Measurements from ENCODE around the gene TAF4.

Gene TAF4

GRCh38 chr20:61929561-61929960, 136.1 kb downstream of the TAF4 start:
- no peak for DNase-seq (ENCODE audit: low read depth)
- no peak for TF ChIP-seq CTCF (IDR thresholded peaks at IDR 0.05; ENCODE audit: insufficient read depth, low read depth, low read length, missing control alignments)
- H3K4me3 ChIP-seq (ENCODE audit: low read length), result no peak overlapping the region

- TF ChIP-seq CTCF (IDR thresholded peaks at IDR 0.05; ENCODE audit: insufficient read depth, low read depth, low read length, missing control alignments), result no peak
- no peak overlapping the region for H3K4me3 ChIP-seq (ENCODE audit: low read length)
- no peak for DNase-seq (ENCODE audit: low read depth)
Measured at GRCh38 chr20:61927826-61928541, 137.7 kb downstream of the TAF4 start.

- no peak for TF ChIP-seq CTCF (IDR thresholded peaks at IDR 0.05; ENCODE audit: insufficient read depth, low read depth, low read length, missing control alignments)
- DNase-seq (ENCODE audit: low read depth), result no peak
- no peak overlapping the region for H3K4me3 ChIP-seq (ENCODE audit: low read length)
Measured at GRCh38 chr20:61927193-61927825, 138.4 kb downstream of the TAF4 start.

GRCh38 chr20:61926796-61927192, 138.9 kb downstream of the TAF4 start:
- H3K4me3 ChIP-seq (ENCODE audit: low read length), result no peak overlapping the region
- no peak for TF ChIP-seq CTCF (IDR thresholded peaks at IDR 0.05; ENCODE audit: insufficient read depth, low read depth, low read length, missing control alignments)
- no peak for DNase-seq (ENCODE audit: low read depth)

- no peak for DNase-seq (ENCODE audit: low read depth)
- H3K4me3 ChIP-seq (ENCODE audit: low read length), result no peak overlapping the region
- TF ChIP-seq CTCF (IDR thresholded peaks at IDR 0.05; ENCODE audit: insufficient read depth, low read depth, low read length, missing control alignments), result no peak
Measured at GRCh38 chr20:61926253-61926613, 139.4 kb downstream of the TAF4 start.

GRCh38 chr20:61925555-61926252, 140.0 kb downstream of the TAF4 start:
- H3K4me3 ChIP-seq (ENCODE audit: low read length), result no peak overlapping the region
- no peak for TF ChIP-seq CTCF (IDR thresholded peaks at IDR 0.05; ENCODE audit: insufficient read depth, low read depth, low read length, missing control alignments)
- peak; percentile 53 for DNase-seq (ENCODE audit: low read depth)

All from epithelial cell of esophagus (primary cell).